GM23248 (cell line): ENCODE data around the gene WASHC4. TPM values are rescaled to one million over a fixed set of nuclear protein-coding genes. Genes with fewer than 3 reads are reported as not detected.

Experiments used
- DNase-seq: peaks from one replicate; pipeline ENCODE4 v3.0.0-alpha.2; 2015
- H2AFZ ChIP-seq: fragments of 200-600 bp; sonication (generic); 2 replicates; pipeline ENCODE4 v1.6.1; 2016; ENCODE audit warnings: antibody characterized with exemption
- H3F3A ChIP-seq: fragments of 200-600 bp; sonication (generic); 2 replicates; pipeline ENCODE4 v1.6.1; 2016; ENCODE audit warnings: mild to moderate bottlenecking, antibody characterized with exemption, mixed run types; ENCODE audit not compliant: insufficient read depth
- H3K27ac ChIP-seq: fragments of 200-600 bp; sonication (generic); 2 replicates; pipeline ENCODE4 v1.5.1; 2016; ENCODE audit warnings: mild to moderate bottlenecking
- H3K27me3 ChIP-seq: fragments of 200-600 bp; sonication (generic); replicated peaks from 2 replicates; pipeline ENCODE4 v1.6.1; 2016; ENCODE audit warnings: mild to moderate bottlenecking; ENCODE audit not compliant: insufficient read depth
- H3K36me3 ChIP-seq: fragments of 200-600 bp; sonication (generic); 2 replicates; pipeline ENCODE4 v1.6.1; 2016; ENCODE audit warnings: low read depth, mild to moderate bottlenecking
- H3K4me1 ChIP-seq: fragments of 200-600 bp; sonication (generic); 2 replicates; pipeline ENCODE4 v1.6.1; 2016; ENCODE audit warnings: mild to moderate bottlenecking; ENCODE audit not compliant: insufficient read depth
- H3K4me2 ChIP-seq: fragments of 200-600 bp; sonication (generic); one replicate; pipeline ENCODE4 v1.6.1; 2016; ENCODE audit warnings: mild to moderate bottlenecking; ENCODE audit not compliant: unreplicated experiment
- H3K4me3 ChIP-seq: fragments of 200-600 bp; sonication (generic); 2 replicates; pipeline ENCODE4 v1.5.1; 2016; ENCODE audit warnings: mild to moderate bottlenecking
- H3K79me2 ChIP-seq: fragments of 200-600 bp; sonication (generic); 2 replicates; pipeline ENCODE4 v1.6.1; 2016; ENCODE audit warnings: mild to moderate bottlenecking; ENCODE audit not compliant: insufficient read depth
- H3K9ac ChIP-seq: fragments of 200-600 bp; sonication (generic); 2 replicates; pipeline ENCODE4 v1.6.1; 2016; ENCODE audit warnings: mild to moderate bottlenecking
- H3K9me2 ChIP-seq: fragments of 200-600 bp; sonication (generic); 2 replicates; pipeline ENCODE4 v1.6.1; 2016; ENCODE audit warnings: mixed run types, mild to moderate bottlenecking, moderate library complexity; ENCODE audit not compliant: insufficient read depth
- H3K9me3 ChIP-seq: fragments of 200-600 bp; sonication (generic); one replicate; pipeline ENCODE4 v1.6.1; 2017; ENCODE audit warnings: low read depth
- H4K20me1 ChIP-seq: fragments of 200-600 bp; sonication (generic); 2 replicates; pipeline ENCODE4 v1.6.0; 2016; ENCODE audit not compliant: insufficient read depth
- EZH2 ChIP-seq: fragments of 200-600 bp; sonication (generic); IDR thresholded peaks from 2 replicates; pipeline ENCODE4 v1.6.1; 2018; ENCODE audit warnings: antibody characterized with exemption, mild to moderate bottlenecking; ENCODE audit not compliant: insufficient read depth, poor library complexity, severe bottlenecking
- EZH2phosphoT487 ChIP-seq: fragments of 200-600 bp; sonication (generic); IDR thresholded peaks from 2 replicates; pipeline ENCODE4 v1.6.1; 2018; ENCODE audit warnings: antibody characterized with exemption, moderate library complexity, mild to moderate bottlenecking, low read depth; ENCODE audit not compliant: insufficient read depth
- WGBS, 2 experiments: methylation state at CpG; one replicate each; pipeline ENCODE4 v1.1.6; 2015 to 2017; ENCODE audit warnings: low lambda C conversion rate in 2 of 2, low coverage in 1 of 2; ENCODE audit errors: missing lambda C conversion rate in 2 of 2; 5-methylcytosine and 5-hydroxymethylcytosine counted together
- in situ Hi-C: fragments of 300-500 bp; cut with MboI; formaldehyde crosslinking; loops from 2 replicates; pipeline ENCODE4 v1.15.0; 2020
- polyA plus RNA-seq: library from polyadenylated mRNA; unstranded; fragments of >200 nt; fragmentation: Nextera tagmentation; extraction: Ambion mirVana; gene quantifications from 2 replicates; pipeline ENCODE4 v1.2.1, GENCODE V29; 2016
- total RNA-seq: library from RNA; depleted of rRNA; stranded (reverse); fragments of >200 nt; shearing (Covaris generic); gene quantifications from 2 replicates; pipeline ENCODE4 v1.2.3, GENCODE V29; 2014

WASHC4 gene
- total and polyA plus RNA-seq, 2 experiments from 2014 or later, result 53.5 to 63.4 TPM

GRCh38 chr12:105168006-105168405 is 60.5 kb downstream of the WASHC4 start:
- DNase-seq, result no peak
- Histone ChIP-seq H3K27ac (no peak overlapping the region), H4K20me1 (no peaks in the 10 kb centered on the region), H3K9me3 (no peaks in the 10 kb centered on the region), H3K4me3 (no peak overlapping the region), H2AFZ (no peak overlapping the region), H3K9ac (no peak overlapping the region), H3K4me1 (peaks cover 13% of the 10 kb centered on the region), H3K36me3 (peaks cover 92% of the 10 kb centered on the region), H3K9me2 (no peaks in the 10 kb centered on the region), H3K4me2 (no peak overlapping the region), H3K79me2 (no peaks in the 10 kb centered on the region), H3K27me3 (no peaks in the 10 kb centered on the region), H3F3A (peaks cover 84% of the 10 kb centered on the region)
- in situ Hi-C loops, result no loop called here
- TF ChIP-seq EZH2 (no peak), EZH2phosphoT487 (no peak)

- H3K4me1 ChIP-seq, result peaks cover 13% of the 10 kb centered on the region
- H3K4me2 ChIP-seq, result no peak overlapping the region
- no peak overlapping the region for H3K9ac ChIP-seq
- H2AFZ ChIP-seq, result no peak overlapping the region
- WGBS, 2 experiments, result 80 to 92% methylated on average over 3 of the region's 3 CpGs
- no peak for DNase-seq
- no peak for TF ChIP-seq EZH2phosphoT487
- TF ChIP-seq EZH2, result no peak
- H3K4me3 ChIP-seq, result no peak overlapping the region
- H3K27ac ChIP-seq, result no peak overlapping the region
- H4K20me1 ChIP-seq, result no peaks in the 10 kb centered on the region
- in situ Hi-C loops, result no loop called here
- no peaks in the 10 kb centered on the region for H3K27me3 ChIP-seq
- peaks cover 85% of the 10 kb centered on the region for H3F3A ChIP-seq
- no peaks in the 10 kb centered on the region for H3K9me3 ChIP-seq
- H3K36me3 ChIP-seq, result peaks cover 87% of the 10 kb centered on the region
- no peaks in the 10 kb centered on the region for H3K9me2 ChIP-seq
- H3K79me2 ChIP-seq, result no peaks in the 10 kb centered on the region
Observed at GRCh38 chr12:105170139-105170538, 62.6 kb downstream of the WASHC4 start.

- H3K9ac ChIP-seq, result no peak overlapping the region
- no peaks in the 10 kb centered on the region for H3K79me2 ChIP-seq
- H3K4me2 ChIP-seq, result no peak overlapping the region
- H3K9me3 ChIP-seq, result no peaks in the 10 kb centered on the region
- peaks cover 7% of the 10 kb centered on the region for H3K4me1 ChIP-seq
- H2AFZ ChIP-seq, result no peak overlapping the region
- no peak overlapping the region for H3K4me3 ChIP-seq
- in situ Hi-C loops, result no loop called here
- no peaks in the 10 kb centered on the region for H3K9me2 ChIP-seq
- peaks cover 94% of the 10 kb centered on the region for H3F3A ChIP-seq
- no peak for DNase-seq
- 37 to 43% methylated on average over 6 of the region's 6 CpGs for WGBS, 2 experiments
- H3K27me3 ChIP-seq, result no peaks in the 10 kb centered on the region
- no peak overlapping the region; the same call in 1 of the 2 replicates for H3K27ac ChIP-seq
- no peaks in the 10 kb centered on the region for H4K20me1 ChIP-seq
- peaks cover 88% of the 10 kb centered on the region for H3K36me3 ChIP-seq
- TF ChIP-seq EZH2phosphoT487 (no peak), EZH2 (no peak)
Observed at GRCh38 chr12:105171691-105172436, 64.3 kb downstream of the WASHC4 start.

GRCh38 chr12:105175397-105175990 is 68.0 kb downstream of the WASHC4 start:
- 100% methylated on average over 2 of the region's 2 CpGs for WGBS, 2 experiments
- Histone ChIP-seq H3K4me2 (no peak overlapping the region), H3K4me1 (no peaks in the 10 kb centered on the region), H3K27ac (no peak overlapping the region), H3K9me2 (no peaks in the 10 kb centered on the region), H3K9ac (no peak overlapping the region), H3K36me3 (peaks cover 72% of the 10 kb centered on the region), H3F3A (peaks cover 96% of the 10 kb centered on the region), H3K27me3 (no peaks in the 10 kb centered on the region), H3K79me2 (no peaks in the 10 kb centered on the region), H3K9me3 (no peaks in the 10 kb centered on the region), H2AFZ (no peak overlapping the region), H3K4me3 (no peak overlapping the region), H4K20me1 (no peaks in the 10 kb centered on the region)
- no peak for TF ChIP-seq EZH2phosphoT487
- no peak for TF ChIP-seq EZH2
- in situ Hi-C loops, result no loop called here
- no peak for DNase-seq
